Neural cell (in vitro differentiated cells): ENCODE results near the gene DHFR. TPM values are rescaled to one million over a fixed set of nuclear protein-coding genes. Genes with fewer than 3 reads are reported as not detected.

Experiments used
- H2AFZ ChIP-seq: fragments of 200-600, 300-800 bp; sonication (generic), shearing (Covaris generic); 2 replicates; pipeline ENCODE4 v1.6.0; 2014; ENCODE audit warnings: low read depth, mild to moderate bottlenecking, antibody characterized with exemption, low read length, moderate library complexity
- H3F3A ChIP-seq: fragments of 200-600 bp; shearing (Covaris generic); 2 replicates; pipeline ENCODE4 v1.6.1; 2016; ENCODE audit warnings: mild to moderate bottlenecking, moderate library complexity, mixed read lengths, antibody characterized with exemption, low read length; ENCODE audit not compliant: insufficient read depth, poor library complexity, severe bottlenecking
- H3K27ac ChIP-seq: fragments of 200-600, 300-800 bp; sonication (generic), shearing (Covaris generic); 2 replicates; pipeline ENCODE4 v1.5.1; 2014; ENCODE audit warnings: mild to moderate bottlenecking, low read length, moderate library complexity
- H3K27me3 ChIP-seq: fragments of 300-800, 200-600 bp; sonication (generic), shearing (Covaris generic); 2 replicates; pipeline ENCODE4 v1.6.0; 2014; ENCODE audit warnings: mild to moderate bottlenecking, low read depth, low read length, moderate library complexity; ENCODE audit not compliant: insufficient read depth
- H3K36me3 ChIP-seq: fragments of 300-800, 200-600 bp; sonication (generic), shearing (Covaris generic); 2 replicates; pipeline ENCODE4 v1.5.1; 2014; ENCODE audit warnings: mild to moderate bottlenecking, antibody characterized with exemption, low read length, moderate library complexity; ENCODE audit not compliant: insufficient read depth
- H3K4me2 ChIP-seq: fragments of 300-800, 200-600 bp; sonication (generic), shearing (Covaris generic); 2 replicates; pipeline ENCODE4 v1.6.0; 2014; ENCODE audit warnings: mild to moderate bottlenecking, low read length
- H3K4me3 ChIP-seq: fragments of 300-800, 200-600 bp; sonication (generic), shearing (Covaris generic); 2 replicates; pipeline ENCODE4 v1.5.1; 2014; ENCODE audit warnings: mild to moderate bottlenecking, low read length, moderate library complexity
- H3K79me2 ChIP-seq: fragments of 200-600 bp; shearing (Covaris generic); replicated peaks from 2 replicates; pipeline ENCODE4 v1.6.0; 2014; ENCODE audit warnings: mild to moderate bottlenecking, low read length, moderate library complexity; ENCODE audit not compliant: insufficient read depth
- H3K9ac ChIP-seq: fragments of 300-800, 200-600 bp; sonication (generic), shearing (Covaris generic); 2 replicates; pipeline ENCODE4 v1.6.1; 2016; ENCODE audit warnings: mild to moderate bottlenecking, low read length, mixed read lengths
- H3K9me2 ChIP-seq: fragments of 200-600 bp; shearing (Covaris generic); 2 replicates; pipeline ENCODE4 v1.6.1; 2016; ENCODE audit warnings: mild to moderate bottlenecking, low read length, mixed read lengths; ENCODE audit not compliant: insufficient read depth
- H3K9me3 ChIP-seq: fragments of 200-600, 300-800 bp; sonication (generic), shearing (Covaris generic); 2 replicates; pipeline ENCODE4 v1.6.1; 2016; ENCODE audit warnings: mild to moderate bottlenecking, mixed run types, low read length, moderate library complexity, mixed read lengths
- H4K20me1 ChIP-seq: fragments of 200-600 bp; shearing (Covaris generic); 2 replicates; pipeline ENCODE4 v1.6.1; 2016; ENCODE audit warnings: mild to moderate bottlenecking, mixed run types; ENCODE audit not compliant: insufficient read depth
- EP300 ChIP-seq: fragments of 450-650 bp; conservative IDR thresholded peaks from 2 replicates; pipeline ENCODE4 v1.6.1; 2014; ENCODE audit warnings: antibody characterized with exemption, mild to moderate bottlenecking, moderate library complexity; ENCODE audit not compliant: poor library complexity, severe bottlenecking
- EZH2 ChIP-seq: fragments of 200-600, 300-800 bp; shearing (Covaris generic), sonication (generic); IDR thresholded peaks from 2 replicates; pipeline ENCODE4 v1.6.1; 2014; ENCODE audit warnings: antibody characterized with exemption, low read length, borderline replicate concordance, mild to moderate bottlenecking; ENCODE audit not compliant: insufficient read depth, poor library complexity, severe bottlenecking
- MXI1 ChIP-seq: fragments of 450-650 bp; conservative IDR thresholded peaks from 2 replicates; pipeline ENCODE4 v1.6.1; 2014; ENCODE audit warnings: antibody characterized with exemption, mild to moderate bottlenecking; ENCODE audit not compliant: poor library complexity, severe bottlenecking
- POLR2AphosphoS5 ChIP-seq: IDR thresholded peaks from 2 replicates; pipeline ENCODE4 v1.6.1; 2012
- RAD21 ChIP-seq: fragments of 450-650 bp; conservative IDR thresholded peaks from 2 replicates; pipeline ENCODE4 v1.6.1; 2014; ENCODE audit warnings: antibody characterized with exemption, mild to moderate bottlenecking, moderate library complexity
- REST ChIP-seq: IDR thresholded peaks from 2 replicates; pipeline ENCODE4 v1.6.1; 2012; ENCODE audit warnings: borderline replicate concordance
- SMC3 ChIP-seq: fragments of 450-650 bp; conservative IDR thresholded peaks from 2 replicates; pipeline ENCODE4 v1.6.1; 2014; ENCODE audit warnings: antibody characterized with exemption, mild to moderate bottlenecking, moderate library complexity; ENCODE audit not compliant: poor library complexity
- TAF1 ChIP-seq: IDR thresholded peaks from 2 replicates; pipeline ENCODE4 v1.6.1; 2012; ENCODE audit warnings: low read depth
- polyA plus RNA-seq: library from polyadenylated mRNA; depleted of rRNA; stranded (reverse); fragments of >200 nt; gene quantifications from 2 replicates; pipeline ENCODE4 v1.2.3, GENCODE V29; 2014
- TF ChIP-seq, protein P1 (sequence below): fragments of 450-650 bp; IDR thresholded peaks from 2 replicates; pipeline ENCODE4 v1.5.1; 2014; ENCODE audit warnings: antibody characterized with exemption, mild to moderate bottlenecking, moderate library complexity; ENCODE audit not compliant: poor library complexity, severe bottlenecking

The DHFR gene
- polyA plus RNA-seq, 1 donor from 2014 or later = 21.2 TPM

GRCh38 chr5:80579050-80579449, 75.7 kb downstream of the DHFR start:
- no peak overlapping the region for H3K4me2 ChIP-seq
- H3F3A ChIP-seq = no peaks in the 10 kb centered on the region
- no peak overlapping the region for H3K4me3 ChIP-seq
- H3K79me2 ChIP-seq = no peaks in the 10 kb centered on the region
- no peaks in the 10 kb centered on the region for H3K9me2 ChIP-seq
- H3K9ac ChIP-seq = no peak overlapping the region
- H4K20me1 ChIP-seq = no peaks in the 10 kb centered on the region
- no peaks in the 10 kb centered on the region for H3K27me3 ChIP-seq
- no peak overlapping the region for H3K27ac ChIP-seq
- no peaks in the 10 kb centered on the region for H3K9me3 ChIP-seq
- no peaks in the 10 kb centered on the region for H3K36me3 ChIP-seq
- H2AFZ ChIP-seq = no peak overlapping the region
- TF ChIP-seq RAD21 (no peak), EZH2 (no peak), MXI1 (no peak), EP300 (no peak), REST (no peak), SMC3 (no peak), TAF1 (no peak), POLR2AphosphoS5 (no peak)
- TF ChIP-seq, protein P1, sequence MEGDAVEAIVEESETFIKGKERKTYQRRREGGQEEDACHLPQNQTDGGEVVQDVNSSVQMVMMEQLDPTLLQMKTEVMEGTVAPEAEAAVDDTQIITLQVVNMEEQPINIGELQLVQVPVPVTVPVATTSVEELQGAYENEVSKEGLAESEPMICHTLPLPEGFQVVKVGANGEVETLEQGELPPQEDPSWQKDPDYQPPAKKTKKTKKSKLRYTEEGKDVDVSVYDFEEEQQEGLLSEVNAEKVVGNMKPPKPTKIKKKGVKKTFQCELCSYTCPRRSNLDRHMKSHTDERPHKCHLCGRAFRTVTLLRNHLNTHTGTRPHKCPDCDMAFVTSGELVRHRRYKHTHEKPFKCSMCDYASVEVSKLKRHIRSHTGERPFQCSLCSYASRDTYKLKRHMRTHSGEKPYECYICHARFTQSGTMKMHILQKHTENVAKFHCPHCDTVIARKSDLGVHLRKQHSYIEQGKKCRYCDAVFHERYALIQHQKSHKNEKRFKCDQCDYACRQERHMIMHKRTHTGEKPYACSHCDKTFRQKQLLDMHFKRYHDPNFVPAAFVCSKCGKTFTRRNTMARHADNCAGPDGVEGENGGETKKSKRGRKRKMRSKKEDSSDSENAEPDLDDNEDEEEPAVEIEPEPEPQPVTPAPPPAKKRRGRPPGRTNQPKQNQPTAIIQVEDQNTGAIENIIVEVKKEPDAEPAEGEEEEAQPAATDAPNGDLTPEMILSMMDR = no peak

GRCh38 chr5:80577707-80578106, 77.1 kb downstream of the DHFR start:
- Histone ChIP-seq H3K27ac (no peak overlapping the region), H3K9me3 (no peaks in the 10 kb centered on the region), H2AFZ (no peak overlapping the region), H3K9me2 (no peaks in the 10 kb centered on the region), H3K4me3 (no peak overlapping the region), H3K79me2 (no peaks in the 10 kb centered on the region), H3K9ac (no peak overlapping the region), H3K27me3 (no peaks in the 10 kb centered on the region), H3K4me2 (no peak overlapping the region), H3F3A (no peaks in the 10 kb centered on the region), H4K20me1 (no peaks in the 10 kb centered on the region), H3K36me3 (no peaks in the 10 kb centered on the region)
- TF ChIP-seq SMC3 (no peak), TAF1 (no peak), RAD21 (no peak), POLR2AphosphoS5 (no peak), MXI1 (no peak), REST (no peak), EP300 (no peak), EZH2 (no peak)
- TF ChIP-seq, protein P1 = no peak
